ENCODE data around the gene HNRNPM.

HNRNPM gene

DNA sequence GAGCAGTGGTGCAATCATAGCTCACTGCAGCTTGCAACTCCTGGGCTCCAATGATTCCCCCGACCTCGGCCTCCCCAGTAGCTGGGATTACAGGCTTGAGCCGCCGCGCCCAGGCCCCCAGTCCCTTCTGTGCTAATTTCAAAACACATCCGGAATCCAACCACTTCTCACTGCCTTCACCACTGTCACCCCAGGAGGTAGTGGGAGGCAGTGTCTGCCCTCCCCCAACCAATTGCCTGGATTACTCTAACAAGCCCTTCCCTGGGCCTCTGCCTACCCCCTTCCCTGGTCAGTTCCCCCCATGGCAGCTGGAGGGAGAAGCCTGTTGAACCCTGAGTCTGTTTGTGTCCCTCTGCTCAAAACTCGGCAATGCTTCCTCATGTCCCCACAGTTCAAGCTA lies 55.4 kb downstream of the HNRNPM start:
- no peaks in the 10 kb centered on the region for H4K20me1 ChIP-seq (ENCODE audit: insufficient read depth, low read length)
- no peak overlapping the region for H2AFZ ChIP-seq (ENCODE audit: low read length)
- H3F3A ChIP-seq (ENCODE audit: insufficient read depth, low read length), result no peaks in the 10 kb centered on the region
- no peak overlapping the region for H3K4me3 ChIP-seq (ENCODE audit: low read length)
- peaks cover 45% of the 10 kb centered on the region for H3K27me3 ChIP-seq (replicated peaks; ENCODE audit: insufficient read depth, low read length)
- H3K4me2 ChIP-seq (ENCODE audit: low read depth, low read length), result no peak overlapping the region
- H3K9ac ChIP-seq (ENCODE audit: low read length), result no peak overlapping the region
- H3K4me1 ChIP-seq (ENCODE audit: low read length), result no peaks in the 10 kb centered on the region
- no peaks in the 10 kb centered on the region for H3K9me3 ChIP-seq (replicated peaks; ENCODE audit: insufficient read depth, low read length)
- no peaks in the 10 kb centered on the region for H3K79me2 ChIP-seq (ENCODE audit: low read length)
- H3K27ac ChIP-seq (ENCODE audit: low read length), result no peak overlapping the region
- no peaks in the 10 kb centered on the region for H3K9me2 ChIP-seq (replicated peaks; ENCODE audit: insufficient read depth, low read length)
- no peak for DNase-seq
- no peaks in the 10 kb centered on the region for H3K36me3 ChIP-seq (replicated peaks; ENCODE audit: insufficient read depth, low read length)
- TF ChIP-seq EZH2phosphoT487 (IDR thresholded peaks at IDR 0.05; ENCODE audit: low read length) (no peak), EZH2 (optimal IDR thresholded peaks at IDR 0.05; ENCODE audit: low read depth, low read length) (no peak)
- TF ChIP-seq, protein P1, sequence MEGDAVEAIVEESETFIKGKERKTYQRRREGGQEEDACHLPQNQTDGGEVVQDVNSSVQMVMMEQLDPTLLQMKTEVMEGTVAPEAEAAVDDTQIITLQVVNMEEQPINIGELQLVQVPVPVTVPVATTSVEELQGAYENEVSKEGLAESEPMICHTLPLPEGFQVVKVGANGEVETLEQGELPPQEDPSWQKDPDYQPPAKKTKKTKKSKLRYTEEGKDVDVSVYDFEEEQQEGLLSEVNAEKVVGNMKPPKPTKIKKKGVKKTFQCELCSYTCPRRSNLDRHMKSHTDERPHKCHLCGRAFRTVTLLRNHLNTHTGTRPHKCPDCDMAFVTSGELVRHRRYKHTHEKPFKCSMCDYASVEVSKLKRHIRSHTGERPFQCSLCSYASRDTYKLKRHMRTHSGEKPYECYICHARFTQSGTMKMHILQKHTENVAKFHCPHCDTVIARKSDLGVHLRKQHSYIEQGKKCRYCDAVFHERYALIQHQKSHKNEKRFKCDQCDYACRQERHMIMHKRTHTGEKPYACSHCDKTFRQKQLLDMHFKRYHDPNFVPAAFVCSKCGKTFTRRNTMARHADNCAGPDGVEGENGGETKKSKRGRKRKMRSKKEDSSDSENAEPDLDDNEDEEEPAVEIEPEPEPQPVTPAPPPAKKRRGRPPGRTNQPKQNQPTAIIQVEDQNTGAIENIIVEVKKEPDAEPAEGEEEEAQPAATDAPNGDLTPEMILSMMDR (IDR thresholded peaks at IDR 0.05; ENCODE audit: low read length), result no peak

DNA sequence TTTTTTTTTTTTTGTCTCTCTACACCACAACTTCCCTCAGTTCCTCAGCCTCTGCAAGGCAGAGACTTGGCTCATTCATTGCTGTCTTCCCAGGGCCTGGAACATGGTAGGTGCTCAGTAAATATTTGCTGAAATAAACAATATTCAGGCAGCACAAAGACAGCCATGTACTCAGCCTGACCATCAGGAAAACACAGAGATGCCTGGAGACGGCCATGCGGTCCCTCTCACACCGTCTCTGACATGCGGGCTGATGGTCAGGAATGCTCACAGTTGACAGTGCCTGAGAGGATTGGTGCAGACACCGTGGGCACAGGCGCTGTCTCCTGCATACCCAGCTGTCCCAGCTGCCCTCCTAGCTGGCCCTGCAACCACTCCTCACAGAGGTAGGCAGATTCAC lies 56.7 kb downstream of the HNRNPM start:
- H3K27me3 ChIP-seq (replicated peaks; ENCODE audit: insufficient read depth, low read length), result peaks cover 45% of the 10 kb centered on the region
- no peak overlapping the region for H3K4me3 ChIP-seq (ENCODE audit: low read length)
- no peaks in the 10 kb centered on the region for H3K79me2 ChIP-seq (ENCODE audit: low read length)
- H3K9ac ChIP-seq (ENCODE audit: low read length), result no peak overlapping the region
- no peak for TF ChIP-seq EZH2phosphoT487 (IDR thresholded peaks at IDR 0.05; ENCODE audit: low read length)
- TF ChIP-seq, protein P1 (IDR thresholded peaks at IDR 0.05; ENCODE audit: low read length), result no peak
- no peak for TF ChIP-seq EZH2 (optimal IDR thresholded peaks at IDR 0.05; ENCODE audit: low read depth, low read length)
- H3K36me3 ChIP-seq (replicated peaks; ENCODE audit: insufficient read depth, low read length), result no peaks in the 10 kb centered on the region
- H3K4me1 ChIP-seq (ENCODE audit: low read length), result no peaks in the 10 kb centered on the region
- H3K9me3 ChIP-seq (replicated peaks; ENCODE audit: insufficient read depth, low read length), result no peaks in the 10 kb centered on the region
- no peaks in the 10 kb centered on the region for H4K20me1 ChIP-seq (ENCODE audit: insufficient read depth, low read length)
- H3K27ac ChIP-seq (ENCODE audit: low read length), result no peak overlapping the region
- H3F3A ChIP-seq (ENCODE audit: insufficient read depth, low read length), result no peaks in the 10 kb centered on the region
- H3K9me2 ChIP-seq (replicated peaks; ENCODE audit: insufficient read depth, low read length), result no peaks in the 10 kb centered on the region
- H3K4me2 ChIP-seq (ENCODE audit: low read depth, low read length), result no peak overlapping the region
- DNase-seq, result no peak
- no peak overlapping the region for H2AFZ ChIP-seq (ENCODE audit: low read length)

DNA sequence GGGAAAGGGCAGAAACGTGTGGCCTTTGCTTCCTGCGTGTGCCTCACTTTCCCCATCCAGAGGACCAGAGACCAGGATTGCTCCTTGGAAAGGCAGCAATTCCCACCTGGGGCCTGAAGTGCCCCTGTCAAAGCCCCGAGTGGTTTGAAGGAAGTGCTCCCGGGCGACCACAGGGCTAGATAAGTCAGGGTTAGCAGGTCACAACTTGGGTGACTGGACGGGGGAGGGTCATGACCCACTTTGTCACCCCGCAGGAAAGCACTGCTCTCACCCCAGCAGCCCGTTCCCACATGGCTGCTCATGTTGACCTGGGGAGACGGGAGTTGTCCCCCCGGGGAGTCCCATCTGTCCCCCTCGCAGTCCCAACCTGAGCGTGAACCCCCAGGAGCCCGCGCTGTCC lies 57.2 kb downstream of the HNRNPM start:
- Histone ChIP-seq H3K9ac (ENCODE audit: low read length) (no peak overlapping the region), H3K4me1 (ENCODE audit: low read length) (no peaks in the 10 kb centered on the region), H3K9me2 (replicated peaks; ENCODE audit: insufficient read depth, low read length) (no peaks in the 10 kb centered on the region), H3K79me2 (ENCODE audit: low read length) (no peaks in the 10 kb centered on the region), H3K4me3 (ENCODE audit: low read length) (no peak overlapping the region), H3K9me3 (replicated peaks; ENCODE audit: insufficient read depth, low read length) (no peaks in the 10 kb centered on the region), H2AFZ (ENCODE audit: low read length) (no peak overlapping the region), H4K20me1 (ENCODE audit: insufficient read depth, low read length) (no peaks in the 10 kb centered on the region), H3F3A (ENCODE audit: insufficient read depth, low read length) (no peaks in the 10 kb centered on the region), H3K27me3 (replicated peaks; ENCODE audit: insufficient read depth, low read length) (peaks cover 45% of the 10 kb centered on the region), H3K4me2 (ENCODE audit: low read depth, low read length) (no peak overlapping the region), H3K36me3 (replicated peaks; ENCODE audit: insufficient read depth, low read length) (no peaks in the 10 kb centered on the region), H3K27ac (ENCODE audit: low read length) (no peak overlapping the region)
- no peak for DNase-seq
- TF ChIP-seq EZH2phosphoT487 (IDR thresholded peaks at IDR 0.05; ENCODE audit: low read length), result no peak
- no peak for TF ChIP-seq EZH2 (optimal IDR thresholded peaks at IDR 0.05; ENCODE audit: low read depth, low read length)
- TF ChIP-seq, protein P1 (IDR thresholded peaks at IDR 0.05; ENCODE audit: low read length), result no peak
